Liver (tissue), 9 donors: ENCODE results near the gene AP2S1. TPM values are rescaled to one million over a fixed set of nuclear protein-coding genes. Genes with fewer than 3 reads are reported as not detected.

ENCODE experiments used
- DNase-seq: peaks from one replicate; pipeline ENCODE4 v3.0.0-alpha.2; 2017; ENCODE audit warnings: low spot score
- H3K27ac ChIP-seq, 2 donors: one replicate each; pipeline ENCODE4 v1.7.0; 2013; ENCODE audit warnings: inconsistent platforms in 2 of 2, low read length in 2 of 2, control low read depth in 1 of 2, low read depth in 1 of 2, mild to moderate bottlenecking in 1 of 2
- H3K27me3 ChIP-seq, 4 donors: one replicate each; pipeline versions ENCODE4 v1.6.1 to v1.7.0; 2013; ENCODE audit warnings: low read length in 3 of 4, inconsistent platforms in 1 of 4, mild to moderate bottlenecking in 1 of 4, moderate library complexity in 1 of 4; ENCODE audit not compliant: control insufficient read depth in 4 of 4, insufficient read depth in 4 of 4
- H3K36me3 ChIP-seq, 4 donors: one replicate each; pipeline versions ENCODE4 v1.6.1 to v1.7.0; 2013; ENCODE audit warnings: low read length in 3 of 4, mild to moderate bottlenecking in 3 of 4, low read depth in 1 of 4, moderate library complexity in 1 of 4; ENCODE audit not compliant: control insufficient read depth in 4 of 4, insufficient read depth in 3 of 4
- H3K4me1 ChIP-seq, 4 donors: one replicate each; pipeline versions ENCODE4 v1.6.1 to v1.7.0; 2013; ENCODE audit warnings: low read length in 3 of 4, mild to moderate bottlenecking in 3 of 4, moderate library complexity in 1 of 4; ENCODE audit not compliant: control insufficient read depth in 4 of 4, insufficient read depth in 4 of 4
- H3K4me3 ChIP-seq, 3 donors: one replicate each; pipeline versions ENCODE4 v1.6.1 to v1.7.0; 2013; ENCODE audit warnings: low read length in 3 of 3, control low read depth in 1 of 3, low read depth in 1 of 3, mild to moderate bottlenecking in 1 of 3
- H3K9ac ChIP-seq, 2 donors: one replicate each; pipeline ENCODE4 v1.7.0; 2013; ENCODE audit warnings: low read length in 2 of 2, mild to moderate bottlenecking in 2 of 2, moderate library complexity in 2 of 2, control low read depth in 1 of 2, low read depth in 1 of 2
- H3K9me3 ChIP-seq, 4 donors: one replicate each; pipeline versions ENCODE4 v1.6.1 to v1.7.0; 2013; ENCODE audit warnings: low read length in 3 of 4; ENCODE audit not compliant: control insufficient read depth in 4 of 4
- ATF3 ChIP-seq: IDR thresholded peaks from 2 replicates; pipeline ENCODE4 v1.6.1; 2016; ENCODE audit warnings: antibody characterized with exemption
- CTCF ChIP-seq: fragments of 150-350 bp; IDR thresholded peaks from 2 replicates; pipeline ENCODE4 v1.5.1; 2017; ENCODE audit warnings: improper control_type of control experiment, low read depth, low read length; ENCODE audit not compliant: missing input control
- EGR1 ChIP-seq, 2 donors: IDR thresholded peaks; 2 replicates each; pipeline ENCODE4 v1.6.1; 2016 to 2018; ENCODE audit warnings: antibody characterized with exemption in 2 of 2, low read depth in 2 of 2
- FOXA1 ChIP-seq: IDR thresholded peaks from 2 replicates; pipeline ENCODE4 v1.6.1; 2016; ENCODE audit warnings: antibody characterized with exemption
- FOXA2 ChIP-seq: IDR thresholded peaks from 2 replicates; pipeline ENCODE4 v1.6.1; 2016; ENCODE audit warnings: antibody characterized with exemption
- GABPA ChIP-seq, 2 donors: IDR thresholded peaks in 1 of 2; conservative IDR thresholded peaks in 1 of 2; 2 replicates each; pipeline ENCODE4 v1.6.1; 2016; ENCODE audit warnings: antibody characterized with exemption in 2 of 2, mild to moderate bottlenecking in 1 of 2, moderate library complexity in 1 of 2
- HNF4A ChIP-seq, 2 donors: conservative IDR thresholded peaks; 2 replicates each; pipeline ENCODE4 v1.6.1; 2016; ENCODE audit warnings: antibody characterized with exemption in 2 of 2, mild to moderate bottlenecking in 2 of 2
- HNF4G ChIP-seq: IDR thresholded peaks from 2 replicates; pipeline ENCODE4 v1.6.1; 2016; ENCODE audit warnings: antibody characterized with exemption
- JUND ChIP-seq, 2 donors: IDR thresholded peaks; 2 replicates each; pipeline ENCODE4 v1.6.1; 2016; ENCODE audit warnings: antibody characterized with exemption in 2 of 2
- NR2F2 ChIP-seq: IDR thresholded peaks from 2 replicates; pipeline ENCODE4 v1.6.1; 2016; ENCODE audit warnings: antibody characterized with exemption
- RAD21 ChIP-seq, 2 donors: IDR thresholded peaks; 2 replicates each; pipeline ENCODE4 v1.6.1; 2016; ENCODE audit warnings: antibody characterized with exemption in 2 of 2, mild to moderate bottlenecking in 2 of 2
- RXRA ChIP-seq, 2 donors: IDR thresholded peaks; 2 replicates each; pipeline ENCODE4 v1.6.1; 2017 to 2018; ENCODE audit warnings: antibody characterized with exemption in 2 of 2, mild to moderate bottlenecking in 1 of 2
- SP1 ChIP-seq: IDR thresholded peaks from 2 replicates; pipeline ENCODE4 v1.6.1; 2018; ENCODE audit warnings: antibody characterized with exemption, mild to moderate bottlenecking
- TAF1 ChIP-seq: conservative IDR thresholded peaks from 2 replicates; pipeline ENCODE4 v1.6.1; 2016; ENCODE audit warnings: antibody characterized with exemption, mild to moderate bottlenecking
- YY1 ChIP-seq: IDR thresholded peaks from 2 replicates; pipeline ENCODE4 v1.6.1; 2016; ENCODE audit warnings: antibody characterized with exemption, mild to moderate bottlenecking
- ZBTB33 ChIP-seq: IDR thresholded peaks from 2 replicates; pipeline ENCODE4 v1.6.1; 2016; ENCODE audit warnings: antibody characterized with exemption
- WGBS: extraction: QIAGEN DNeasy Blood & Tissue Kit; methylation state at CpG from one replicate; pipeline ENCODE4 v1.1.7; 2013; 5-methylcytosine and 5-hydroxymethylcytosine counted together
- polyA plus RNA-seq, 2 donors: library from polyadenylated mRNA; stranded (reverse) in 1 of 2; unstranded in 1 of 2; fragments of 200-250 nt in 1 of 2; fragments of >200 nt in 1 of 2; fragmentation: Nextera tagmentation in 1 of 2; extraction: Ambion mirVana in 1 of 2; gene quantifications; one replicate each; pipeline versions ENCODE4 v1.2.1 to v1.2.3, GENCODE V29; 2013 to 2015
- total RNA-seq, 2 donors: library from RNA; depleted of rRNA; stranded (reverse); fragments of >200 nt; gene quantifications; one replicate each; pipeline ENCODE4 v1.2.3, GENCODE V29; 2014
- TF ChIP-seq, protein P1 (sequence below): IDR thresholded peaks from 2 replicates; pipeline ENCODE4 v1.6.1; 2016; ENCODE audit warnings: antibody characterized with exemption
- TF ChIP-seq, protein P2 (sequence below): IDR thresholded peaks from 2 replicates; pipeline ENCODE4 v1.6.1; 2016; ENCODE audit warnings: antibody characterized with exemption, mild to moderate bottlenecking
- donor health status: healthy.
- donor health status: healthy.
- donor health status: healthy.
- donor health status: healthy.
- donor health status: healthy.

Gene AP2S1
- total RNA-seq (10 to 100 TPM; 28.3 to 71.2 TPM), polyA plus RNA-seq (100 to 1,000 TPM in 1 of 2 donors, 10 to 100 TPM in 1; 86.9 to 168 TPM)

- TF ChIP-seq FOXA1: peak; percentile 68
- TF ChIP-seq FOXA2: peak; percentile 80
- TF ChIP-seq HNF4G: no peak
- peak; percentile 92 for TF ChIP-seq YY1
- no peak for TF ChIP-seq ATF3
- peak; percentile 73 to 92 for TF ChIP-seq GABPA (IDR thresholded peaks at IDR 0.05 in 1 of 2, conservative IDR thresholded peaks at IDR 0.05 in 1 of 2)
- peak; percentile 51 for TF ChIP-seq TAF1
- TF ChIP-seq NR2F2: peak; percentile 29
- TF ChIP-seq EGR1 (IDR thresholded peaks at IDR 0.05; ENCODE audit: low read depth in 2 of 2): peak in 1 of 2 donors; percentile 29
- TF ChIP-seq, protein P1, sequence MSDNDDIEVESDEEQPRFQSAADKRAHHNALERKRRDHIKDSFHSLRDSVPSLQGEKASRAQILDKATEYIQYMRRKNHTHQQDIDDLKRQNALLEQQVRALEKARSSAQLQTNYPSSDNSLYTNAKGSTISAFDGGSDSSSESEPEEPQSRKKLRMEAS: peak; percentile 56
- no peak for TF ChIP-seq CTCF
- TF ChIP-seq SP1: peak; percentile 86
- TF ChIP-seq JUND (IDR thresholded peaks at IDR 0.05): peak in 1 of 2 donors; percentile 69
- TF ChIP-seq RAD21 (IDR thresholded peaks at IDR 0.05): peak; percentile 48 to 57
- TF ChIP-seq ZBTB33: peak; percentile 75
- TF ChIP-seq, protein P2, sequence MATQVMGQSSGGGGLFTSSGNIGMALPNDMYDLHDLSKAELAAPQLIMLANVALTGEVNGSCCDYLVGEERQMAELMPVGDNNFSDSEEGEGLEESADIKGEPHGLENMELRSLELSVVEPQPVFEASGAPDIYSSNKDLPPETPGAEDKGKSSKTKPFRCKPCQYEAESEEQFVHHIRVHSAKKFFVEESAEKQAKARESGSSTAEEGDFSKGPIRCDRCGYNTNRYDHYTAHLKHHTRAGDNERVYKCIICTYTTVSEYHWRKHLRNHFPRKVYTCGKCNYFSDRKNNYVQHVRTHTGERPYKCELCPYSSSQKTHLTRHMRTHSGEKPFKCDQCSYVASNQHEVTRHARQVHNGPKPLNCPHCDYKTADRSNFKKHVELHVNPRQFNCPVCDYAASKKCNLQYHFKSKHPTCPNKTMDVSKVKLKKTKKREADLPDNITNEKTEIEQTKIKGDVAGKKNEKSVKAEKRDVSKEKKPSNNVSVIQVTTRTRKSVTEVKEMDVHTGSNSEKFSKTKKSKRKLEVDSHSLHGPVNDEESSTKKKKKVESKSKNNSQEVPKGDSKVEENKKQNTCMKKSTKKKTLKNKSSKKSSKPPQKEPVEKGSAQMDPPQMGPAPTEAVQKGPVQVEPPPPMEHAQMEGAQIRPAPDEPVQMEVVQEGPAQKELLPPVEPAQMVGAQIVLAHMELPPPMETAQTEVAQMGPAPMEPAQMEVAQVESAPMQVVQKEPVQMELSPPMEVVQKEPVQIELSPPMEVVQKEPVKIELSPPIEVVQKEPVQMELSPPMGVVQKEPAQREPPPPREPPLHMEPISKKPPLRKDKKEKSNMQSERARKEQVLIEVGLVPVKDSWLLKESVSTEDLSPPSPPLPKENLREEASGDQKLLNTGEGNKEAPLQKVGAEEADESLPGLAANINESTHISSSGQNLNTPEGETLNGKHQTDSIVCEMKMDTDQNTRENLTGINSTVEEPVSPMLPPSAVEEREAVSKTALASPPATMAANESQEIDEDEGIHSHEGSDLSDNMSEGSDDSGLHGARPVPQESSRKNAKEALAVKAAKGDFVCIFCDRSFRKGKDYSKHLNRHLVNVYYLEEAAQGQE: peak; percentile 72
- TF ChIP-seq RXRA (IDR thresholded peaks at IDR 0.05): peak; percentile 71 to 77
- peak; percentile 25 for TF ChIP-seq HNF4A (conservative IDR thresholded peaks at IDR 0.05)
- no peaks in the 10 kb centered on the region for H3K36me3 ChIP-seq
- WGBS: under 1% methylated on average over 53 of the region's 53 CpGs
- no peaks in the 10 kb centered on the region for H3K27me3 ChIP-seq
- DNase-seq: peak; percentile 96
- no peaks in the 10 kb centered on the region for H3K9me3 ChIP-seq
- H3K9ac ChIP-seq: peak within 1 kb of the TSS; percentile 12 to 91
- peak within 1 kb of the TSS; percentile 57 to 92 for H3K27ac ChIP-seq
- H3K4me1 ChIP-seq: peaks cover 10 to 37% (median 29%) of the 10 kb centered on the region in 4 donors
- H3K4me3 ChIP-seq: peak within 1 kb of the TSS; percentile 73 to 99 (median 82)
Observed at GRCh38 chr19:46850228-46851203, at the start of gene AP2S1. TSS of gene AP2S1 (minus strand) at chr19:46850846. CDS start at chr19:46850766, 80 bp downstream.
